Smooth muscle cell (in vitro differentiated cells): ENCODE measurements around the gene SLC4A2. TPM values are rescaled to one million over a fixed set of nuclear protein-coding genes. Genes with fewer than 3 reads are reported as not detected.
A peak's percentile ranks its signal among the peaks of the same experiment; 100 is the strongest.

Experiments
- DNase-seq: peaks from one replicate; lab custom pipeline; 2025; ENCODE audit not compliant: unreplicated experiment; lab: John Stamatoyannopoulos, UW
- H2AFZ ChIP-seq: fragments of 200-600 bp; sonication (generic); 2 replicates; pipeline ENCODE4 v1.6.0; 2016; ENCODE audit warnings: antibody characterized with exemption, low read depth, mild to moderate bottlenecking
- H3F3A ChIP-seq: fragments of 200-600 bp; sonication (generic); 2 replicates; pipeline ENCODE4 v1.6.0; 2017; ENCODE audit warnings: antibody characterized with exemption, low read depth
- H3K27ac ChIP-seq: fragments of 200-600 bp; sonication (generic); 2 replicates; pipeline ENCODE4 v1.5.1; 2016; ENCODE audit warnings: low read depth, mild to moderate bottlenecking
- H3K27me3 ChIP-seq: fragments of 200-600 bp; sonication (generic); 2 replicates; pipeline ENCODE4 v1.6.1; 2016; ENCODE audit warnings: low read depth, mild to moderate bottlenecking
- H3K36me3 ChIP-seq: fragments of 200-600 bp; sonication (generic); 2 replicates; pipeline ENCODE4 v1.5.1; 2016; ENCODE audit warnings: low read depth
- H3K4me1 ChIP-seq: fragments of 200-600 bp; sonication (generic); 2 replicates; pipeline ENCODE4 v1.5.1; 2016; ENCODE audit warnings: low read depth
- H3K4me2 ChIP-seq: fragments of 200-600 bp; sonication (generic); 2 replicates; pipeline ENCODE4 v1.6.0; 2016; ENCODE audit warnings: mild to moderate bottlenecking
- H3K4me3 ChIP-seq: fragments of 200-600 bp; sonication (generic); 2 replicates; pipeline ENCODE4 v1.5.1; 2016; ENCODE audit warnings: mild to moderate bottlenecking
- H3K79me2 ChIP-seq: fragments of 200-600 bp; sonication (generic); 2 replicates; pipeline ENCODE4 v1.6.0; 2016; ENCODE audit warnings: low read depth, mild to moderate bottlenecking
- H3K9ac ChIP-seq: fragments of 200-600 bp; sonication (generic); 2 replicates; pipeline ENCODE4 v1.6.0; 2016; ENCODE audit warnings: low read depth
- H3K9me3 ChIP-seq: fragments of 200-600 bp; sonication (generic); replicated peaks from 2 replicates; pipeline ENCODE4 v1.5.1; 2016; ENCODE audit warnings: low read depth
- H4K20me1 ChIP-seq: fragments of 200-600 bp; sonication (generic); 2 replicates; pipeline ENCODE4 v1.6.0; 2016; ENCODE audit warnings: low read depth
- CTCF ChIP-seq: fragments of 200-600 bp; sonication (generic); IDR thresholded peaks from 2 replicates; pipeline ENCODE4 v1.5.1; 2017; ENCODE audit warnings: borderline replicate concordance, mild to moderate bottlenecking, antibody characterized with exemption; ENCODE audit not compliant: insufficient read depth, poor library complexity, severe bottlenecking
- WGBS: methylation state at CpG from one replicate; pipeline ENCODE4 v1.1.7; 2016; ENCODE audit warnings: low lambda C conversion rate; 5-methylcytosine and 5-hydroxymethylcytosine counted together
- polyA plus RNA-seq: library from polyadenylated mRNA; unstranded; fragments of >200 nt; fragmentation: Nextera tagmentation; extraction: Ambion mirVana; gene quantifications from 2 replicates; pipeline ENCODE4 v1.2.1, GENCODE V29; 2016
- total RNA-seq: library from RNA; depleted of rRNA; stranded (reverse); fragments of >200 nt; gene quantifications from 2 replicates; pipeline ENCODE4 v1.2.3, GENCODE V29; 2014

SLC4A2 gene
- total and polyA plus RNA-seq, 2 experiments from 2014 or later, result 89.3 to 96.4 TPM

- DNase-seq, result no peak
- H3K36me3 ChIP-seq, result no peaks in the 10 kb centered on the region
- peaks cover 62% of the 10 kb centered on the region for H4K20me1 ChIP-seq
- TF ChIP-seq CTCF, result no peak
- H3K79me2 ChIP-seq, result peaks cover 21% of the 10 kb centered on the region
- peak overlapping the region; percentile 95 for H3K27ac ChIP-seq
- 41% methylated on average over 31 of the region's 33 CpGs for WGBS
- H3K9me3 ChIP-seq, result no peaks in the 10 kb centered on the region
- no peaks in the 10 kb centered on the region for H3K27me3 ChIP-seq
- H3K4me2 ChIP-seq, result peak overlapping the region; percentile 94
- peak overlapping the region; percentile 74 for H3K4me3 ChIP-seq
- H3K4me1 ChIP-seq, result peaks cover 36% of the 10 kb centered on the region
- no peak overlapping the region for H2AFZ ChIP-seq
- H3F3A ChIP-seq, result peaks cover 10% of the 10 kb centered on the region
- no peak overlapping the region for H3K9ac ChIP-seq
Measured at GRCh38 chr7:151061213-151062110, 2.1 kb downstream of the SLC4A2 start.

GRCh38 chr7:151062111-151062398 is 2.7 kb downstream of the SLC4A2 start:
- Histone ChIP-seq H3K4me2 (peak overlapping the region; percentile 94), H3K79me2 (peaks cover 21% of the 10 kb centered on the region), H4K20me1 (peaks cover 68% of the 10 kb centered on the region), H3K4me3 (no peak overlapping the region), H3K27me3 (no peaks in the 10 kb centered on the region), H3F3A (peaks cover 10% of the 10 kb centered on the region), H2AFZ (no peak overlapping the region), H3K4me1 (peaks cover 32% of the 10 kb centered on the region), H3K9ac (no peak overlapping the region), H3K9me3 (no peaks in the 10 kb centered on the region), H3K27ac (peak overlapping the region; percentile 95), H3K36me3 (no peaks in the 10 kb centered on the region)
- TF ChIP-seq CTCF, result no peak
- DNase-seq, result no peak
- 22% methylated on average over 10 of the region's 11 CpGs for WGBS

- H3F3A ChIP-seq, result peaks cover 10% of the 10 kb centered on the region
- H4K20me1 ChIP-seq, result peaks cover 74% of the 10 kb centered on the region
- H3K9me3 ChIP-seq, result no peaks in the 10 kb centered on the region
- H2AFZ ChIP-seq, result no peak overlapping the region
- no peaks in the 10 kb centered on the region for H3K36me3 ChIP-seq
- H3K79me2 ChIP-seq, result peaks cover 21% of the 10 kb centered on the region
- peak overlapping the region; percentile 95 for H3K27ac ChIP-seq
- DNase-seq, result peak; percentile 56
- peak overlapping the region; percentile 46 for H3K4me3 ChIP-seq
- H3K9ac ChIP-seq, result peak overlapping the region; percentile 68
- peaks cover 28% of the 10 kb centered on the region for H3K4me1 ChIP-seq
- no peak for TF ChIP-seq CTCF
- WGBS, result 6% methylated on average over 43 of the region's 43 CpGs
- H3K27me3 ChIP-seq, result no peaks in the 10 kb centered on the region
- peak overlapping the region; percentile 94 for H3K4me2 ChIP-seq
Measured at GRCh38 chr7:151062399-151063211, 3.2 kb downstream of the SLC4A2 start.
